NCI-H510A treated with DMSO at 0.1 percent for 48 hours (cell line): Measurements from ENCODE around the gene FOXD4L1.
"Not testable (repeated sequence)": the region's sequence is repeated elsewhere in the genome, so short reads cannot be mapped to it uniquely, and the experiment has no call there.

Experiments
- DNase-seq: peaks from one replicate; lab custom pipeline; 2025; lab: John Stamatoyannopoulos, UW

The FOXD4L1 gene

DNA sequence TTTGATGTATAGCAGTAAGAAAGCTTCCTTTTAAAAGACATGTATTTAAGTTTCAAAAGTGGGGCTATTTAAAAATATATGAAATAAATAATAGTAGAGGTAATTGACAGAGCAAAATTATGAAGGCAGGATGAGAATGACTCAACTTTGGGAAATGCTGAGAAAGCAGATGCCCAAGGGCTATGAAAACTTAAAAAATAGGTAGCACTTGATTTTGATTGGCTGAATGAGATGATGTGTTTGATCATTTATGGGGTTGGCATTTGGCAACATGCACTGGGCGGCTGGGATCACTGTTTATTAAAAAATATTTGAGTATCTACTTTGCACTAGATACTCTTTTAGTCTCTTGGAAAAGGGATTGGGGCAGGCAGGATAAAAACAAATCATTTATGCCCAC, 26.5 kb downstream of the FOXD4L1 start:
- DNase-seq = not testable (repeated sequence)

DNA sequence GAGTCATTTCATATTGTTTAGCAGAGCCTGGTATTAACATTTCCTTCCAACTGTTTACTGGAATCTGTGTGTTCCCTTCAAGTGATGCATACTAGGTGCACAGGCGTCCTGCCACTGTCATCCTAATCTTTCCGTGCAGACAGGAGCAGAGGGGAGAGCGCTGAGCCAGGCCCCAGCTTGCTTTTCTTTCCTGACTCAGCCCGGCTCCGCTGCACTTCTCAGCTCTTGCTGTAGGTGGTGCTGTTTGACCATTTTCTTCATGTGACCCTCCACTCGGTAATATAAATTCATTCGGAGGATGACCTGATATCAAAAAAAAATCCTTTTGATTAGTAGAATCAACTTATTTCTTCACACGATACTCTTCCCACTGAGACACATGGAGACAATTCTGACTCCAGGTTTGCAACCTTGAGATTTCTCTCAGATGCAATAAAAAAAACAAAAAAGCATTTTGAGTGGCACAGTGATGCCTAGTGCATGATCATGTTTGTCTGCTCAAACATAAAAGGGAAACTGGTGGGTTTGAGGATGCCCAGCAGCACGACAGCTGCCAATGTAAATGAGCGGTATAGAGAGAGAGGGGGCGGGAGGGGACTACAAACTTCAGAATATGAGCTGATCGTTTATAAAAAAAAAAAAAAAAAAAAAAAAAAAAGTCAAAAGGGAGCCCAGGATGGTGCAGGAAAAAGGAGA, 29.0 kb downstream of the FOXD4L1 start:
- DNase-seq = not testable (repeated sequence)

DNA sequence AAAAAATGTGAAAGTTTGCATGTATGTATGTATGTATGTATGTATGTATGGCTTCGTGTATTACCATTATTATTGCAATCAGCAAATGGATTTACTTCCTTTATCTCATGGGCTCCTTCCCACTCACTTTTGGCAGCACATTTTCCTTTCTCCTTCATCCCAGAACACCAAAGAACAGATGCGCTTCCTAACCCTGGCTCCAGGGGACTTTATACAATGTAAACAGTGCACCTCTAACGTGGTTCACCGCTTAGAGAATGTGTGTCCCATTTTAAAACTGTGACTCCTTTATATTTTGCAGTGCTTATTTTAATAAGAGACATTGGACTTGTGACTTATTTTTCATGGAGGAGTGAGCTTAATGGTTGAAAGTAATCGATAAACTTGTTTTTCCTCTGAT, 29.7 kb downstream of the FOXD4L1 start:
- not testable (repeated sequence) for DNase-seq

- DNase-seq = not testable (repeated sequence)
Measured at GRCh38 chr2:113528904-113529303, 30.4 kb downstream of the FOXD4L1 start.

- DNase-seq = not testable (repeated sequence)
Measured at GRCh38 chr2:113532991-113533390, 34.5 kb downstream of the FOXD4L1 start.

DNA sequence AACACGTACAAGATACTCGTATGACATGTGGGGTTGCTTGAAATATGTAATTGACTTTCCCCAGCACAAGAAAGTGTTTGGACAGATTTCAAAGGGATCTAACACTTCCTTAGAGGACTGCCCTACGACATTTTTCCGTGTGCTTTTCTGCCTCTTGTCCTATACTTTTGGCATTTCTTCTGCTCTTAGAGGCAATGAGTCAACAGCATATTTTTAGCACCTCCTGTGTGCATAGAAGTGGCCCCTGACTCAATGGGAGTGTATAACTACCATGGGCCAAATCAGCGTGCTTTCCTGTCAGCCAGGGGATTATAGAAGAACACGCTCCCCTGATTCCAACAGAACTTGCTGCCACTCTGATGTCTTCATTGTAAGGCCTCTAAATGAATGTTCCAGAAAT, 38.1 kb downstream of the FOXD4L1 start:
- not testable (repeated sequence) for DNase-seq

DNA sequence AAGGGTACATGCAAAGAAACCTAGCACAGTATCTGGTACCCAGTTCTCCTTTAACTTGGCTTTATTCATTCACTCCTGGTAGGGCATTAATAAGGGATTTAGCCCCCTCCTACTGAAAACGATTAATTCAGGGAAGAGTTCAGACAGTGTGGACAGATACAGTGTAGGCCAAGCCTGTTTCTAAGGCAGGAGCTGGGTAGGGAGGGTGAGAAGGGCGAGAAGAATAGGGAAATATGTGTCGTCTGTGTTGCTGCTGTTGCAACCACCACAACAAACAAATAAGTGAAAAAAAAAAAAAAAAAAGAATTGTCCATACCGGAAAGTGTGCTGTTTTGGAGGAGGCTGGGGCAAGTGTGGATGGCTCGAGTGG, 42.4 kb downstream of the FOXD4L1 start:
- not testable (repeated sequence) for DNase-seq

DNA sequence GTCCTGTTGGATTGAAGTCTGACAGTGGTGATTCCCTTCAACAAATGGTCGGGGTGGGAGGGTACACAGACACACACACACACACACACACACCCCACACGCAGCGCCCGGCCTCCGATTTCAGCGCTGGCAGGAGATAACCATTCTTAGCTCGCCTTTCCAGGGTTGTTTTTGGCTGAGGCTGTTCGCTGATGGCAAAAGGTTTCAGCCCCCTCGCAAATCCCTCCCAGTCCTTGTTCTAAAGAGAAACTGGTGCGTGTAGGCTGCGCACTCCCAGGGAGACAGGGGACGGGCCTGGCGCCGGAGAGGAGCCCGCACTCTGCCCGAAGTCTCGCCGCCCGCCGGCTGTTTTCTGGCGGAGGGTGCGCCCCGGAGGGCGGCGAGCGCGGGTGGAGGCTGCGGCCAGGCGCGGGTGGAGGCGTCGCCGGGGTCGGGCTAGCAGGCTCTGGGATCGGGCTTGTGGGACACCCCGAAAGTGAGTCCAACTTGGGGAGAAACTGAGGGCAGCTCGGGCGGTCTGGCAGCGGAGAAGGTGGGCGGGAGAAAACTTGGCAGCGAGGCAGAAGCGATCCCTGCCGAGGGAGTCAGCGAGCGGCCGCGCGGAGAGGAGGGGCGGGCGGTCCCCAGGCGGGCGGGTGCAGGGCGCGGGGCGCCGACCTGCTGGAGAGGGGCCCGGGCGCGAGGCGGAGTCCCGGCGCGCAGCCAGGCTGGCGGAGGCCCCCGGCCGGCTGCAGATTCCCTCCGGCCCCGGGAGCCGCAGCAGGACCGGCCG, 42.9 kb downstream of the FOXD4L1 start:
- DNase-seq = not testable (repeated sequence)

DNA sequence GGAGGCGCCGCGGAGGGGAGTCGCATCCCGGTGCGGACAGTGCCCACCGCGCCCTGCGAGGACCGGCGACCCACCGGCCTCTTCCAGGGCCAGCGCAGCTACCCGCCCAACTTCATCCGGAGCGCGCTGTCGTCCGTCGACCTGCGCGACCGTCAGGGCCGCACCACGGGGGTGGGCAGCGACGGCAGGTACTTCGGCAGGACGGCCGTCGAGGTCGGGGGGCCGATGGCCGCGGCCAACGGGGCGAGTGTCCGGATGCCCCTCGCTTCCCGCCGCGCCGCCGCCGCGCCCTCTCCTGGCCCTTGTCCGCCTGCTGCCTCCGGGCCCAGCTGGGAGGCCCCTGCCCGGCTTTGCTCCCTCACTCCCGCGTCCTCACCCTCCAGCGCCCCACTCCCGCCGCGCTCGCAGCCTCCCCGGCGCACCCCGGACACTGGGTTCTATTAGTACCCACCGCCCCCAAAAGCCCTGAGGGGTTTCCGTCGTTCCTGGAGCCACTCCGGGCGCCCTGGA, 43.6 kb downstream of the FOXD4L1 start:
- DNase-seq = not testable (repeated sequence)

DNA sequence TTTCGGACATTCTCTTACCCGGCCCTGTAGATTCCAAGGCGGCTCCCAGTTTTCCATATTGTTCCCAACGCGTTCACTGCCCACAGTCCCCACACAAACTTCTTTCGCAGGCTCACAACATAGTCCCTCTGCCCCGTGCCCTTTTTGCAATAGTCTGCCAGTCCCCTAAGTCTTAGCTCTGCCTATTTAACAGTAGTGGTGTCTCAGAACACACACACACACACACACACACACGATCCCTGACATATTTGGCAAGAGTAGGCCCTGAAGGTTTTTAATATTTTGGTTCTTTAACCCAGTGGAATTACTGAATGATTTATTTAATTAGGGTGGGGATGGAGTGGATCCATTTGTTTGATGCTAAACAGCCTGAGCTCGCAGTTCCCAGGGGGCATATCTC, 44.1 kb downstream of the FOXD4L1 start:
- DNase-seq = not testable (repeated sequence)
